H1 (cell line): ENCODE results near the gene MAP4. TPM values are rescaled to one million over a fixed set of nuclear protein-coding genes. Genes with fewer than 3 reads are reported as not detected.

Source experiments
- CTCF ChIA-PET: fragments of 300-600 bp; sonication (Branson Sonifier 250); formaldehyde crosslinking; loops from one replicate; lab custom pipeline; 2021; ENCODE audit not compliant: partially characterized antibody; lab: Charles Lee
- POLR2A ChIA-PET: fragments of 300-600 bp; sonication (Branson Sonifier 250); formaldehyde crosslinking; loops from one replicate; lab custom pipeline; 2021; ENCODE audit warnings: inconsistent platforms; ENCODE audit not compliant: partially characterized antibody; lab: Charles Lee
- DNase-seq, 2 experiments: peaks; one replicate each; pipeline versions ENCODE4 v3.0.0 to v3.0.0-alpha.2; 2010 to 2022; ENCODE audit warnings: low spot score in 2 of 2, low read depth in 1 of 2, mixed read lengths in 1 of 2
- FAIRE-seq: peaks from 2 replicates; lab custom pipeline; 2011; peaks lifted over from hg19 to GRCh38; lab: Jason Lieb, UNC
- H2AFZ ChIP-seq: 2 replicates; pipeline ENCODE4 v1.8.1; 2012; ENCODE audit warnings: low read length, inconsistent platforms
- H2AK5ac ChIP-seq: 2 replicates; pipeline ENCODE4 v1.6.1; 2013; ENCODE audit warnings: low read depth, low read length
- H2BK120ac ChIP-seq: replicated peaks from 2 replicates; pipeline ENCODE3; 2013; ENCODE audit warnings: low read depth, low read length, inconsistent platforms
- H2BK12ac ChIP-seq: 2 replicates; pipeline ENCODE4 v1.6.1; 2013; ENCODE audit warnings: low read depth, low read length
- H2BK15ac ChIP-seq: 2 replicates; pipeline ENCODE4 v1.6.1; 2013; ENCODE audit warnings: low read length
- H2BK20ac ChIP-seq: 2 replicates; pipeline ENCODE4 v1.6.1; 2013; ENCODE audit warnings: low read length
- H2BK5ac ChIP-seq: 2 replicates; pipeline ENCODE4 v1.6.1; 2013; ENCODE audit warnings: low read depth, low read length
- H3K14ac ChIP-seq: 2 replicates; pipeline ENCODE4 v1.6.1; 2013; ENCODE audit warnings: inconsistent platforms; ENCODE audit not compliant: insufficient read length
- H3K18ac ChIP-seq: 2 replicates; pipeline ENCODE4 v1.6.1; 2013; ENCODE audit warnings: low read length; ENCODE audit errors: extremely low read depth
- H3K23ac ChIP-seq: 2 replicates; pipeline ENCODE4 v1.6.1; 2013; ENCODE audit warnings: inconsistent platforms; ENCODE audit not compliant: insufficient read length
- H3K23me2 ChIP-seq: 2 replicates; pipeline ENCODE4 v1.6.1; 2013; ENCODE audit warnings: low read depth, low read length
- H3K27ac ChIP-seq: 2 replicates; pipeline ENCODE4 v1.6.1; 2011; ENCODE audit warnings: low read depth, low read length, inconsistent platforms
- H3K27me3 ChIP-seq, 4 experiments: replicated peaks in 1 of 4; 1 replicate in 1 of 4; 2 replicates in 3 of 4; pipeline versions ENCODE4 v1.6.1 to v1.8.1; 2011 to 2013; ENCODE audit warnings: low read length in 3 of 4, mild to moderate bottlenecking in 3 of 4, inconsistent platforms in 2 of 4, mixed read lengths in 2 of 4, moderate library complexity in 1 of 4; ENCODE audit not compliant: control insufficient read depth in 3 of 4, insufficient read depth in 3 of 4; ENCODE audit errors: extremely low read depth in 1 of 4
- H3K36me3 ChIP-seq, 4 experiments: 2 replicates each; pipeline versions ENCODE4 v1.6.1 to v1.8.1; 2011 to 2013; ENCODE audit warnings: mild to moderate bottlenecking in 4 of 4, low read length in 3 of 4, moderate library complexity in 2 of 4, control low read depth in 1 of 4, inconsistent platforms in 1 of 4; ENCODE audit not compliant: insufficient read depth in 4 of 4, control insufficient read depth in 2 of 4
- H3K4ac ChIP-seq: replicated peaks from 2 replicates; pipeline ENCODE3; 2013; ENCODE audit warnings: low read length, low read depth, mixed read lengths, inconsistent platforms; ENCODE audit not compliant: insufficient read length
- H3K4me1 ChIP-seq, 4 experiments: replicated peaks in 1 of 4; 1 replicate in 1 of 4; 2 replicates in 3 of 4; pipeline versions ENCODE4 v1.6.1 to v1.8.1; 2011 to 2013; ENCODE audit warnings: low read length in 3 of 4, inconsistent platforms in 2 of 4, mixed read lengths in 1 of 4; ENCODE audit not compliant: insufficient read depth in 4 of 4, control insufficient read depth in 3 of 4
- H3K4me2 ChIP-seq, 2 experiments: 2 replicates each; pipeline versions ENCODE4 v1.6.1 to v1.8.1; 2011 to 2013; ENCODE audit warnings: low read depth in 2 of 2, low read length in 2 of 2, control low read depth in 1 of 2, inconsistent platforms in 1 of 2, mild to moderate bottlenecking in 1 of 2; ENCODE audit not compliant: insufficient read depth in 1 of 2
- H3K4me3 ChIP-seq, 4 experiments: fragments of 200-600, 300-600 bp in 1 of 4; sonication (generic), shearing (Covaris generic), sonication (Bioruptor Twin) in 1 of 4; 2 replicates each; pipeline versions ENCODE4 v1.5.1 to v1.8.1; 2011 to 2016; ENCODE audit warnings: low read length in 4 of 4, low read depth in 3 of 4, control low read depth in 2 of 4, inconsistent platforms in 2 of 4, mild to moderate bottlenecking in 2 of 4, mixed read lengths in 1 of 4, moderate library complexity in 1 of 4; ENCODE audit not compliant: insufficient read depth in 2 of 4; ENCODE audit errors: extremely low read depth in 1 of 4
- H3K56ac ChIP-seq: replicated peaks from 2 replicates; pipeline ENCODE3; 2013; ENCODE audit warnings: low read depth, mild to moderate bottlenecking, mixed read lengths, low read length, inconsistent platforms; ENCODE audit not compliant: insufficient read length
- H3K79me1 ChIP-seq: 2 replicates; pipeline ENCODE4 v1.6.1; 2013; ENCODE audit warnings: low read depth, low read length, control low read depth
- H3K79me2 ChIP-seq, 2 experiments: 2 replicates each; pipeline versions ENCODE4 v1.6.1 to v1.8.1; 2012 to 2013; ENCODE audit warnings: low read length in 2 of 2, mild to moderate bottlenecking in 2 of 2, inconsistent platforms in 1 of 2; ENCODE audit not compliant: insufficient read depth in 2 of 2, control insufficient read depth in 1 of 2
- H3K9ac ChIP-seq, 4 experiments: replicated peaks in 1 of 4; 1 replicate in 1 of 4; 2 replicates in 3 of 4; pipeline versions ENCODE4 v1.6.1 to v1.8.1; 2011 to 2013; ENCODE audit warnings: low read depth in 3 of 4, low read length in 3 of 4, control low read depth in 2 of 4, mild to moderate bottlenecking in 2 of 4, moderate library complexity in 2 of 4, inconsistent platforms in 1 of 4; ENCODE audit errors: extremely low read depth in 1 of 4
- H3K9me3 ChIP-seq, 2 experiments: 2 replicates each; pipeline versions ENCODE4 v1.6.1 to v1.8.1; 2012 to 2013; ENCODE audit warnings: mild to moderate bottlenecking in 2 of 2, moderate library complexity in 2 of 2, control low read depth in 1 of 2, inconsistent platforms in 1 of 2, low read depth in 1 of 2, low read length in 1 of 2, mixed read lengths in 1 of 2; ENCODE audit not compliant: insufficient read depth in 2 of 2
- H4K20me1 ChIP-seq, 2 experiments: replicated peaks in 1 of 2; 2 replicates each; pipeline versions ENCODE3 to v1.8.1; 2011 to 2013; ENCODE audit warnings: inconsistent platforms in 2 of 2, low read length in 2 of 2, mild to moderate bottlenecking in 1 of 2; ENCODE audit not compliant: insufficient read depth in 2 of 2, control insufficient read depth in 1 of 2
- H4K5ac ChIP-seq: 2 replicates; pipeline ENCODE4 v1.6.1; 2013; ENCODE audit warnings: low read length, low read depth, mixed read lengths, inconsistent platforms; ENCODE audit not compliant: insufficient read length
- H4K8ac ChIP-seq: 2 replicates; pipeline ENCODE4 v1.8.0; 2013; ENCODE audit warnings: mild to moderate bottlenecking, moderate library complexity, low read length, inconsistent platforms; ENCODE audit not compliant: insufficient read depth; ENCODE audit errors: extremely low read depth
- H4K91ac ChIP-seq: replicated peaks from 2 replicates; pipeline ENCODE3; 2013; ENCODE audit warnings: low read length, mixed read lengths, inconsistent platforms; ENCODE audit not compliant: insufficient read length
- BRCA1 ChIP-seq: IDR thresholded peaks from 2 replicates; pipeline ENCODE4 v1.6.1; 2012; ENCODE audit warnings: low read depth, low read length, improper control_type of control experiment
- HDAC6 ChIP-seq: IDR thresholded peaks from one replicate; pipeline ENCODE4 v1.7.1; 2012; ENCODE audit warnings: low read depth, mild to moderate bottlenecking, inconsistent platforms, low read length, moderate library complexity
- POLR2A ChIP-seq, 2 experiments: IDR thresholded peaks; 1 replicate in 1 of 2; 2 replicates in 1 of 2; pipeline ENCODE4 v1.6.1; 2011; ENCODE audit warnings: low read depth in 2 of 2, low read length in 2 of 2, mild to moderate bottlenecking in 2 of 2; ENCODE audit errors: control extremely low read depth in 1 of 2
- RAD21 ChIP-seq, 2 experiments: IDR thresholded peaks in 1 of 2; conservative IDR thresholded peaks in 1 of 2; 2 replicates each; pipeline ENCODE4 v1.6.1; 2011; ENCODE audit warnings: low read depth in 2 of 2, low read length in 2 of 2, improper control_type of control experiment in 1 of 2, inconsistent platforms in 1 of 2, mild to moderate bottlenecking in 1 of 2, moderate library complexity in 1 of 2
- RNF2 ChIP-seq: fragments of 200-900, 300-1000 bp; sonication (generic); IDR thresholded peaks from 2 replicates; pipeline ENCODE4 v1.7.1; 2016; ENCODE audit warnings: borderline replicate concordance, low read depth, mild to moderate bottlenecking, antibody characterized with exemption, low read length; ENCODE audit not compliant: poor library complexity, severe bottlenecking; ENCODE audit errors: missing control alignments
- SIX5 ChIP-seq: IDR thresholded peaks from 2 replicates; pipeline ENCODE4 v1.6.1; 2011; ENCODE audit warnings: mild to moderate bottlenecking, low read depth, low read length
- SP1 ChIP-seq: IDR thresholded peaks from 2 replicates; pipeline ENCODE4 v1.6.1; 2011; ENCODE audit warnings: low read depth, low read length
- WGBS, 2 experiments: shearing (Covaris generic) in 1 of 2; methylation state at CpG; one replicate each; pipeline versions ENCODE4 v1.1.6 to v1.1.7; 2013 to 2015; ENCODE audit warnings: low lambda C conversion rate in 2 of 2, mixed read lengths in 2 of 2, inconsistent platforms in 1 of 2, low coverage in 1 of 2, missing lambda C conversion rate in 1 of 2; ENCODE audit not compliant: insufficient replicate concordance in 2 of 2, insufficient coverage in 1 of 2, insufficient read length in 1 of 2; ENCODE audit errors: extremely low coverage in 1 of 2, missing lambda C conversion rate in 1 of 2; 5-methylcytosine and 5-hydroxymethylcytosine counted together
- polyA plus RNA-seq, 7 experiments: library from polyadenylated mRNA; depleted of rRNA in 3 of 7; stranded (reverse) in 5 of 7; unstranded in 2 of 7; fragments of >200 nt in 5 of 7; fragments of 200-250 nt in 2 of 7; gene quantifications; 1 replicate in 5 of 7; 2 replicates in 1 of 7; 4 replicates in 1 of 7; pipeline versions ENCODE4 v1.2.1 to v1.2.3, GENCODE V29; 2011 to 2013; ENCODE audit warnings: missing spikeins in 2 of 7, mixed read lengths in 2 of 7
- total RNA-seq: library from RNA; stranded (reverse); fragmentation: NEBNext Ultra II Directional; extraction: Animal tissue kit (Norgen Biotek cat#: 25700); gene quantifications from 2 replicates; pipeline ENCODE4 v1.2.1, GENCODE V29; 2021

The MAP4 gene
- total and polyA plus RNA-seq, 2 of the 8 experiments (the other 6 are each of a cell fraction or from before 2014, with no cell fraction given): 67.0 to 179 TPM

- Histone ChIP-seq H3K27ac (no peak overlapping the region), H3K36me3 (peaks cover 13 to 54% (median 45%) of the 10 kb centered on the region in 4 experiments; a peak in 7 of 8 replicates), H3K18ac (no peak overlapping the region), H3K4me2 (no peak overlapping the region), H3K23me2 (no peaks in the 10 kb centered on the region), H3K27me3 (no peaks in the 10 kb centered on the region), H3K4ac (no peak overlapping the region), H2BK12ac (no peak overlapping the region), H4K91ac (no peak overlapping the region), H3K9ac (no peak overlapping the region), H2BK20ac (no peak overlapping the region), H3K79me2 (no peaks in the 10 kb centered on the region), H3K79me1 (no peaks in the 10 kb centered on the region), H2AK5ac (no peak overlapping the region), H3K14ac (no peak overlapping the region), H4K8ac (no peak overlapping the region), H3K23ac (no peak overlapping the region), H2BK15ac (no peak overlapping the region), H2AFZ (no peak overlapping the region), H2BK120ac (no peak overlapping the region), H3K4me3 (no peak overlapping the region), H4K20me1 (no peaks in the 10 kb centered on the region), H3K56ac (no peak overlapping the region), H3K4me1 (peaks cover 0 to 3% (median 0%) of the 10 kb centered on the region in 4 experiments; a peak in 2 of 7 replicates), H4K5ac (no peak overlapping the region), H3K9me3 (no peaks in the 10 kb centered on the region), H2BK5ac (no peak overlapping the region)
- CTCF ChIA-PET: interaction anchor here (1.2 to 2.2 kb wide), 3 partner anchors 22 to 280 kb away, joined by 3 to 11 read pairs (median 5); no protein-coding TSS in a partner anchor
- 91% methylated on average over 2 of the region's 2 CpGs; no CpG with 5 or more reads in 1 of the 2 experiments for WGBS, 2 experiments
- FAIRE-seq (no peak), DNase-seq (no peak)
- POLR2A ChIA-PET: interaction anchor here (1.3 kb wide), 1 partner anchor 12 kb away, joined by 3 read pairs; no protein-coding TSS in a partner anchor
- no peak for TF ChIP-seq HDAC6
- TF ChIP-seq RNF2: no peak
- no peak for TF ChIP-seq BRCA1
- TF ChIP-seq RAD21 (IDR thresholded peaks at IDR 0.05 in 1 of 2, conservative IDR thresholded peaks at IDR 0.05 in 1 of 2; ENCODE audit: low read depth in 2 of 2, low read length in 2 of 2): no peak
- no peak for TF ChIP-seq SIX5
- no peak for TF ChIP-seq POLR2A (IDR thresholded peaks at IDR 0.05; ENCODE audit: control extremely low read depth in 1 of 2, low read depth in 2 of 2, low read length in 2 of 2)
- no peak for TF ChIP-seq SP1
Observed at GRCh38 chr3:47871389-47871788, 144.8 kb downstream of the MAP4 start.
